Suppressor macrophage treated with lipopolysaccharide for 1 hour (primary cell): ENCODE results near the gene MTF1.
A peak's percentile ranks its signal among the peaks of the same experiment; 100 is the strongest.
"Not testable (repeated sequence)": the region's sequence is repeated elsewhere in the genome, so short reads cannot be mapped to it uniquely, and the experiment has no call there.

Experiments used
- DNase-seq, 3 donors: peaks; one replicate each; pipeline ENCODE4 v3.0.0-alpha.2; 2020 to 2022

MTF1 gene

DNA sequence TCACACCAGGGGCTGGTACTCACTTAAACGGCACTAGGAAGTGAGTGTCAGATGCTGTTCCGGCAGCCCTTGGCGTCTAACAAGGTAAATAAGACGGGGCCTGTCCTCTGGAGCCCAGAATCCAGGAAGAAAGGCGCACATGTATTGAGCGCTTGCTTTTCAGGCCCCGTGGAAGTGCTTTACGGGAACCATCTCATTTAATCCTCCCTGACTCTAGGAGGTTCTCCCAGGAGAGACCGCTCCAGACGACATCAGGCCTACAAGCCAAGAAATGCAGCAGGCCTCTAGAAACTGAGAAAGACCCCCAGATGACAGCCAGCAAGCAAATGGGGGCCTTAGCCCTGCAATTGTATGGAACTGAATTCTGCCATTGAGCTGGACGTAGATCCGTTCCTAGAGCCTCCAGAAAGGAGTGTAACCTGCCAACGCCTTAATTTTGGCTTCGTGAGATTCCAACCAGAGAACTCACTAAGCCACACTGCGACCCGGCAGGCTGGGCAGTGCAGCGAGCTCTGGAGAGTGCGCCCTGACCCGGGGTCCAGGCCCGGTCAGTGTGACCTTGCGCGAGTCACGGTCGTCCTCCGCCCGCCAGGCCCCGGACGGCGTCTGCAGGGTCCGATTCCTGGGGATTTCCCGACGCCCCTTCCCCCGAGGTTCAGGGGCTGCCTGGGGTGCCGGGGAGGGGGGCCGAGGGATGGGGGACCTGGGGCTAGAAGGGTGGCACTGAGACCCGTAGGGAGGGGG lies 66.3 kb downstream of the MTF1 start:
- no peak for DNase-seq

DNA sequence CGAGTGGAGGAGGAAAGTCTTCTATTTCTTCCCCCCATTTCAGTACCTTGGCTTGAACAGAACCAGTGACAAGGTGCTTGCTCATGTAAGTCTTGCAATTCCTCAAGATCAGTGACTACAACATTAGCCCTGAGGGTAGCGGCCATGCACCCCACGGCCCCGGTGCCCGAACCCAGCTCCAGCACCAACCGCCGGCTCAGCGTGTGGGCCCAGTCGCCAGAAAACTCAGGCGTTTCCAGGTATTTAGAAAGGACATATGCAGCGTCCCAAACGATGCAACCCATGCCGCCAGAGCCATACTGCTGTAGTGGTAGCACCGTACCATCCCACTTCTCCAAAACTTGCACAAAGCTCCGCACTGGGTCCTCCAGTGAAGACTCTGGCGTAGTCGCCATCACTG lies 76.9 kb downstream of the MTF1 start:
- DNase-seq = no peak

DNA sequence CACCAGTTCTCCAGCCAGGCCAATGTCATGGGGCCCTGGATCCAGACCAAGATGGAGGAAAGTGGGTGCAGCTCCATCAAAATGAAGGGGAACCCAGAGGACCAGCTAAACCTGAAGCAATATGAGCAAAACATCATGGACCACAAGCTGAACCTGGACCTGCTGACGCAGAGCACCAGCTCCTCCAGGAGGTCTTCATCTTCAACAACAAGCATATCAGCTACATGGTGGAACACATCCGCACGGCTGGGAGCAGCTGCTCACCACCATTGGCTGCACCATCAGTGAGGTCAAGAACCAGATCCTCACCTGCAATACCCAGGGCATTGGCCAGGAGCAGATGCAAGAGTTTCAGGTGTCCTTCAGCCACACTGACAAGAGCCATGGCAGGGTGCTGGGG lies 80.7 kb downstream of the MTF1 start:
- no peak for DNase-seq

DNA sequence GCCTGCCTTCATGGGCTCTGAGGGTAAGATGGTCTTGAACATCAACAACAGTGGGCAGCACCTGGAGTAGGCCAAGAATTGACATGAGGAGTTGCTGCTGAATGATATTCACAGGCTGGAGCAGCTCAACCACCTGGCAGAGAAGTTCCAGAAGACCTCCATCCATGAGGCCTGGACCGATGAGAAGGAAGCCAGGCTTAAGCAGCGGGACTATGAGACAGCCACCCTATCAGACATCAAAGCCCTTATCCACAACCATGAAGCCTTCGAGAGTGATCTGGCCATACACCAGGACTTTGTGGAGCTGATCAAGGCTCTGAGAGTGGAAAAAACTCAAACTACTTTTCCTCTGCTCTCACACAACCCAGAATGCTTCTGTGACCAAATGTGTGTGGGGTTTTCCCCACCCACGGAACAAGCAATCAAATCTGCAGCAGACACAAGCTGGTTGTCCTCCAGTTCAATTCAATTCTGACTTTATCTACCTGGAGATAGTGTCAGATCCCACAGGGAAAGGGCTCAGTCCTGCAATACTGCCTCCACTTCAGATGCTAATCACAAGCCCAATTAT lies 82.4 kb downstream of the MTF1 start:
- DNase-seq = peak; percentile 22 to 44 (median 42)

DNA sequence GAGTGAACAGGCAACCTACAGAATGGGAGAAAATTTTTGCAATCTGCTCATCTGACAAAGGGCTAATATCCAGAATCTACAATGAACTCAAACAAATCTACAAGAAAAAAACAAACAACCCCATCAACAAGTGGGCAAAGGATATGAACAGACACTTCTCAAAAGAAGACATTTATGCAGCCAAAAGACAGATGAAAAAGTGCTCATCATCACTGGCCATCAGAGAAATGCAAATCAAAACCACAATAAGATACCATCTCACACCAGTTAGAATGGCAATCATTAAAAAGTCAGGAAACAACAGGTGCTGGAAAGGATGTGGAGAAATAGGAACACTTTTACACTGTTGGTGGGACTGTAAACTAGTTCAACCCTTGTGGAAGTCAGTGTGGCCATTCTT lies 88.0 kb downstream of the MTF1 start:
- DNase-seq = not testable (repeated sequence)

DNA sequence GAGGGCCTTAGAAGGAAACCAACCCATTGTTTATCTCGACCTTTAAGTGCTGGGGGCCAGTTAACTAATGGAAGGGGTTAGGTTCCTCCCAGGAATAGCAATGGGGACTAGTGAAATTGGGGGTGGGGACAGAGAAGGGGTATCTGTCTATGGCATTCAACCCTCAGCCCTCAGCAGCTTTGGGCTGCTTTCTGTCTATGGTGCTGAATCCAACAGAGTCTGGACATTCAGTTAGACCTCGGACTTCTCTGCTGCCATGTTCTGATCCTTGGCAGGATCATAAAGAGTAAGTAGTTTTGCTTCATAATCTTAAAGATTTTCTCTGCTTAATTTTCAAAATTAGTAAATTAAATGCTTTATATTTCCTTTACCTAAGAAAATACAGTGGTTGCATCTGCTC lies 91.9 kb downstream of the MTF1 start:
- DNase-seq = no peak

DNA sequence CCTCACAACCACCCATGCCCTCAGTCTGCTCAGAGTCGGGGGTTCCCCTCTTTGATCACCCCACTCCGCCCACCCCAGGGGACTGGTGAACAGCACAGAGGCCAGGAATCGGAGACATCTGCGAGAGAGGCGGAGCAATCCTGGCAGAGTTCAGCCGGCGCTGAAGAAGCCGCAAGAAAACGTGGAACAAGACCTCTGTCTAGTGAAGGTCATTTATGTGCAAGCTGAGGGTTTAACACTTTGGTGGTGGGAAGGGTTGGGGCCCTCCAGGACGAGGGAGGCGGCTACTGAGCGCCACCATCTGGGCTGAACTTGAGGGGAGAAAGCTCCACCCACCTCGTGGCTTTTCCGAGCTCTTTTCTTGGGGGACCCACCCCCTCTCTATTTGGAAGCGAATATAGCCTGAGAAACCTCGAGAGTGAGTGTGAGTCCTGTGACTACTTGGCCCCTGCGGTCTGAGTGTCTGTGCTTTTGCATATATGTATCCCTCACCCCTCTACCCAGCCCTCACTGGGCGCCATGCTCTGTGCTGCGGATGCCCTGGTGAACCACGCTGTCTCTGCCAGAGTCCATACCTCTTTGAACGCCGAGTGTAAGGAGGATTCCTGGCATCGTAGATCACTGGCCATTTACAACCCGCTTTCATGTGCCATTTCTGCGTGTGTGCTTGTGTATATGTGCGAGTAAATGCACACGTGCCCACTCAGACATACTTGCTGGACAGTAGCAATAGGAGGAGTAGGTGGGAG lies 93.3 kb downstream of the MTF1 start:
- DNase-seq = peak in 2 of 3 donors; percentile 20 to 39

DNA sequence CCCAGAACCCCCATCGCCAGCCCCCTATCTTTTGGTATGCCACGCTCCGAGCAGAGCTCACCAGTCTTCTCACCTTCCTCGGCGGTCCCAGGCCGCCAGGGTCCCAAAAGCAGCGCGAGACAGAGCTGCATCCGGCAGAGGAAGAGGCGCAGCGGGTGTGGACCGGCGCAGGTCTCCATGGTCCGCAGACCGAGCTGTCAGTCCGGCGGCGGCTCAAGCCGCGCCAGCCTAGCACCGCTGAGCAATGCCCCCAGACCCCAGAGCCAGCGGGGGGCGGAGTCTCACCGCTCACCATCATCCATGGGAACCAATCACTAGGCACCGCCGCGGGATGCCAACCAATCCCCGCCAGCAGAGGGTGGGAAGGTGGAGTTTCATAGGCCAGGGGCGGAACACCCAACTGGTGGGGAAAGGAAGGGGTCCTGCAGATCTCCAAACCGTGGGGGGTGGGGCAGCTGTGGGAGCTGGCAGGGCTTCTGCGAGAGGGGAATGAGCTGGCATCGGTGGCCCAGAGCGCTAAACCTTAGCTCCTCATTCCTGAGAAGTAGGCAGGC lies 94.4 kb downstream of the MTF1 start, which contains the start of gene EPHA10:
Gene EPHA10, minus strand, starts transcription at position 233 of the 554 bp plus-strand sequence. Its CDS starts 54 bp downstream, at position 179.
- no peak for DNase-seq

DNA sequence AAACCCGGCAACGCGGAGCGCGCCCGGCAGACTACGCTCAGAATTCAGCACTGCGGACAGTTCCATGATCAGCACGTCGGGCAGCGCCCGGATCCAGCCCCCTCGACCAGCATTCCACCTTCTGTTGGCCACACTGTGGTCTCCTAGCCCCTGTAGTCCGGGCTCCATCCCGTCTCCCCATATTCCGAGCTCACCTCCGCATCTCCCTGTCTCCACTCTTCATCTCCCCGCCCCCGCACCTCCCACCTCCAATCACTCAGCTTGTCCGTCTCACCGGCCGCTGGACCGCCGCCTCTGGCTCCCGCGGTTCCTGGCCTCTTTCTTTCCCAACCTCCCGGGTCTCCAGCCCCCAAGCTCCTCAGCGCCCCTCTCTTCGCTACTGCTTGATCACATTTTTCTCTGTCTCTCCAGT lies 95.0 kb downstream of the MTF1 start:
- DNase-seq = peak; percentile 44 to 71 (median 57)

DNA sequence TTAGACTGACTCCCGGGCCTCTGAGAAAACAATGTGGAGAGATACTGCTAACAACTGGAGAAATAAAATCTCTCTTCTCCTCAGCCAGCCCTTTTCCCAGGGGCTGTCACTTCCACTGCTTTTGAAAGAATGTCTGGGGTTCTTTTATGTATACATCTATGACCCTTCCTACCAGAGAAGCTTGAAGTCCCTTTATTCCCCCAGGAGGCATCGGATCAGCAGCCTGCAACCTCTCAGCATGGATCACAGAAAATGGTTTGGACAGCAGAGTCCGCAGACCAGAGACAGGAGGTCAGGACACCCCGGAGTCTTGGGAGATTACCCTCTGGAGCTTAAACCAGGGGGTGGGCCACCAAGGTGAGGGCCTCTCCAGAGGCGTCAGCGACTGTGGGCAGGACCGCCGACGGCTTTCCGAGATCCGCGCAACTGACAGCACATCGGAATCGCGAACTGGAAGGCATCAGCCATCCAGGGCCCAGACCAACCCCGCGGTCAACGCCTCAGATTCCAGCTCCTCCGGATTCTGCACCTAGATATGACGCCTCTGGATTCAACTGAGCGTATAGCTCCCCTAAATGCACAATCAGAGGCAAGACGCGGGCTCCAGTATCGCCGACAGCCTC lies 95.5 kb downstream of the MTF1 start:
- no peak for DNase-seq

DNA sequence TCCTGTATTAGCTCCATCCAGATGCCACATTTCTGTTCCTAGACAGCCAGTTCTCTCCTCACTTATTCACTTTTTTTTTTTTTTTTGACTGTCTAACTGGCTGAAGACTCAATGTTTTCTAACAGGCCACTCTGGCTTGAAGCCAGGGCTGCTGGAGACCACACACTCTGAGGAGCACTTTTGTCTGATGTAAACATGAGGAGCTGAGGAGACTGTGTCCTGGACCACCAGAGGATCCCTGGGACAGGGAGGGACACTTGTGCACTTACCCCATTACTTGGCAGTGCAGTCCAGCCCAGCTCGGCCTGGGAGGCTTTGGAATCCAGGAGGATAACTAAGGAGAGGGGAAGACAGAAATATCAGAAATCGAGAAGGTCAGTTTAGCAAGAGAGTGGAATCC lies 96.9 kb downstream of the MTF1 start:
- no peak for DNase-seq

- no peak for DNase-seq
Observed at GRCh38 chr1:37761416-37762095, 97.8 kb downstream of the MTF1 start.
